ENCODE data around the gene SAE1. TPM values are rescaled to one million over a fixed set of nuclear protein-coding genes. Genes with fewer than 3 reads are reported as not detected.
A peak's percentile ranks its signal among the peaks of the same experiment; 100 is the strongest.

The SAE1 gene
- total RNA-seq, 1 experiment from 2014 or later, result 251 TPM

DNA sequence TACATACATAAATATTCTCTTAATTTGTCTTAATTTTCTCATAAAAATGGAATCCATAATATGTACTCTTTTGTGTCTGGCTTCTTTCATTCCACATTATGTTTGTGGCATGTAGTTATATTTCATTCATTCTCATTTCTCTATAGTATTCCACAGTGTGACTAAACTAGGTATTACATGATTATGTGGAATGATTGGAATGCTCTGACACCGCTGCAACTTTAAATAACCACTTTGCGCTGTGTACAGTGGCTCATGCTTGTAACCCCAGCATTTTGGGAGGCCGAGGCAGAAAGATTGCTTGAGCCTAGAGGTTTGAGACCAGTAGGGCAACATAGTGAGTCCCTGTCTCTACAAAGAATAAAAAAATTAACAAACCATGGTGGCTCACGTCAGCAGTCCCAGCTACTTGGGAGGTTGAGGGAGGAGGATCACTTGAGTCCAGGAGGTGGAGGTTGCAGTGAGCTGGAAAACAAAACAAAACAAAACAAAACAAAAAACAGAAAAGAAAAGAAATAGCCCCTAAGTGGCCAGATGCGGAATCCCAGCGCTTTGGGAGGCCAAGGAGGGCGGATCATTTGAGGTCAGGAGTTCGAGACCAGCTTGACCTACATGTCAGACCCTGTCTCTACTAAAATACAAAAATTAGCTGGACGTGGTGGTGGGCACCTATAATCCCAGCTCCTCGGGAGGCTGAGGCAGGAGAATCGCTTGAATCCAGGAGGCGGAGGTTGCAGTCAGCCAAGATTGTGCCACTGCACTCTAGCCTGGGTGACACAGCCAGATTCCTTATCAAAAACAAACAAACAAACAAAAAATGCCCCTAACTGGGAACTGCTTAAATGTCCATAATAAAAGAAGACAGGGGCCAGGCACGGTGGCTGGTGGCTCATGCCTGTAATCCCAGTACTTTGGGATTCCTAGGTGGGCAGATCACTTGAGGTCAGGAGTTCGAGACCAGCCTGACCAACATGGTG is 8.0 kb upstream of the SAE1 start:
- Mint-ChIP-seq H3K9me3 (ENCODE audit: unreplicated experiment) (no peaks in the 10 kb centered on the region), H3K27me3 (ENCODE audit: insufficient read depth, unreplicated experiment) (no peaks in the 10 kb centered on the region), H3K36me3 (ENCODE audit: insufficient read depth, unreplicated experiment) (peaks cover 8% of the 10 kb centered on the region), H3K4me1 (ENCODE audit: low read depth, unreplicated experiment) (peaks cover 19% of the 10 kb centered on the region), H3K27ac (ENCODE audit: unreplicated experiment) (peak overlapping the region; percentile 90), H3K4me3 (ENCODE audit: unreplicated experiment) (no peak overlapping the region)
- H3K4me3 ChIP-seq (ENCODE audit: low read depth, low read length), result no peak overlapping the region
- no peaks in the 10 kb centered on the region for H3K9me3 ChIP-seq
- peaks cover 27% of the 10 kb centered on the region for H3K4me1 ChIP-seq
- TF ChIP-seq, protein P1, sequence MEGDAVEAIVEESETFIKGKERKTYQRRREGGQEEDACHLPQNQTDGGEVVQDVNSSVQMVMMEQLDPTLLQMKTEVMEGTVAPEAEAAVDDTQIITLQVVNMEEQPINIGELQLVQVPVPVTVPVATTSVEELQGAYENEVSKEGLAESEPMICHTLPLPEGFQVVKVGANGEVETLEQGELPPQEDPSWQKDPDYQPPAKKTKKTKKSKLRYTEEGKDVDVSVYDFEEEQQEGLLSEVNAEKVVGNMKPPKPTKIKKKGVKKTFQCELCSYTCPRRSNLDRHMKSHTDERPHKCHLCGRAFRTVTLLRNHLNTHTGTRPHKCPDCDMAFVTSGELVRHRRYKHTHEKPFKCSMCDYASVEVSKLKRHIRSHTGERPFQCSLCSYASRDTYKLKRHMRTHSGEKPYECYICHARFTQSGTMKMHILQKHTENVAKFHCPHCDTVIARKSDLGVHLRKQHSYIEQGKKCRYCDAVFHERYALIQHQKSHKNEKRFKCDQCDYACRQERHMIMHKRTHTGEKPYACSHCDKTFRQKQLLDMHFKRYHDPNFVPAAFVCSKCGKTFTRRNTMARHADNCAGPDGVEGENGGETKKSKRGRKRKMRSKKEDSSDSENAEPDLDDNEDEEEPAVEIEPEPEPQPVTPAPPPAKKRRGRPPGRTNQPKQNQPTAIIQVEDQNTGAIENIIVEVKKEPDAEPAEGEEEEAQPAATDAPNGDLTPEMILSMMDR (IDR thresholded peaks at IDR 0.05; ENCODE audit: insufficient read depth in 1 of 2, low read depth in 1 of 2, low read length in 1 of 2, severe bottlenecking in 1 of 2, unreplicated experiment in 1 of 2), result no peak
- ChIA-PET POLR2A (interaction anchor here (0.6 to 1.6 kb wide), 3 partner anchors 9 to 92 kb away, joined by 3 to 7 read pairs (median 3); partner anchors contain the start of gene ZC3H4), CTCF (interaction anchor here (0.6 to 1.8 kb wide), 6 partner anchors 13 to 164 kb away, joined by 3 to 8 read pairs (median 6); no protein-coding TSS in a partner anchor)
- BruUV-seq (replicated peaks), result no TSS peak
- DNase-seq, result peak; percentile 48 to 57
- no peaks in the 10 kb centered on the region for H3K36me3 ChIP-seq (ENCODE audit: control insufficient read depth, insufficient read depth, low read length)
- H3K27me3 ChIP-seq (replicated peaks; ENCODE audit: control insufficient read depth, insufficient read depth, low read length), result no peaks in the 10 kb centered on the region
- intact Hi-C loops (cut with micrococcal nuclease; ENCODE audit: unreplicated experiment), result loop anchor here (10.0 kb wide), 1 partner anchor 268 kb away; the partner anchor contains the start of gene AP2S1

DNA sequence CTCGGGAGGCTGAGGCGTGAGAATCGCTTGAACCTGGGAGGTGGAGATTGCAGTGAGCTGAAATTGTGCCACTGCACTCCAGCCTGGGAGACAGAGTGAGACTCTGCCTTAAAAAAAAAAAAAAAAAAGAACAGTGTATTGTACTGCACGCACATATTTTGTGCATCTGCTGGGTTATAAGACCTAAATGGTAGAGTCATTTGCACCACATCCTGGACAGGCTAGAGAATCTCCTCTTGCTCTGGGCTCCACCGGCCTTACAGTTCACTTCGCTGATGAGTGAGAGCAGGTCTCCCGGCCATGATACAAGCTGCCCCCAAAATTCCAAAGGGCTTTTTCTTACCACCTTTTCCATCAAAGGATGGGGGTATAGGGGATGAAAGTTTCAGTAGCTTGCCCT is 7.2 kb upstream of the SAE1 start:
- Mint-ChIP-seq H3K27me3 (ENCODE audit: insufficient read depth, unreplicated experiment) (no peaks in the 10 kb centered on the region), H3K36me3 (ENCODE audit: insufficient read depth, unreplicated experiment) (peaks cover 8% of the 10 kb centered on the region), H3K9me3 (ENCODE audit: unreplicated experiment) (no peaks in the 10 kb centered on the region), H3K4me1 (ENCODE audit: low read depth, unreplicated experiment) (peaks cover 19% of the 10 kb centered on the region), H3K27ac (ENCODE audit: unreplicated experiment) (peak overlapping the region; percentile 90), H3K4me3 (ENCODE audit: unreplicated experiment) (no peak overlapping the region)
- intact Hi-C loops (cut with micrococcal nuclease; ENCODE audit: unreplicated experiment), result loop anchor here (10.0 kb wide), 1 partner anchor 269 kb away; the partner anchor contains the start of gene AP2S1
- Histone ChIP-seq H3K9me3 (no peaks in the 10 kb centered on the region), H3K4me1 (peaks cover 27% of the 10 kb centered on the region), H3K4me3 (ENCODE audit: low read depth, low read length) (no peak overlapping the region), H3K36me3 (ENCODE audit: control insufficient read depth, insufficient read depth, low read length) (no peaks in the 10 kb centered on the region), H3K27me3 (replicated peaks; ENCODE audit: control insufficient read depth, insufficient read depth, low read length) (no peaks in the 10 kb centered on the region)
- CTCF ChIA-PET, result interaction anchor here (0.6 to 1.8 kb wide), 5 partner anchors 12 to 356 kb away, joined by 3 to 8 read pairs (median 6); no protein-coding TSS in a partner anchor
- POLR2A ChIA-PET, result interaction anchor here (0.6 kb wide), 3 partner anchors 40 to 105 kb away, joined by 3 to 4 read pairs (median 3); no protein-coding TSS in a partner anchor
- TF ChIP-seq, protein P1 (IDR thresholded peaks at IDR 0.05; ENCODE audit: insufficient read depth in 1 of 2, low read depth in 1 of 2, low read length in 1 of 2, severe bottlenecking in 1 of 2, unreplicated experiment in 1 of 2), result no peak
- DNase-seq, result no peak
- no TSS peak for BruUV-seq (replicated peaks)

Data from Caco-2 (cell line).